Ovary (tissue), 3 donors: ENCODE data around the gene LIPG.

Experiments used
- EP300 ChIP-seq: sonication (generic); formaldehyde crosslinking; IDR thresholded peaks from one replicate; pipeline ENCODE4 v1.6.1; 2017; ENCODE audit warnings: antibody characterized with exemption
- TF ChIP-seq, protein P1 (sequence below), 3 donors: fragments of 450-650 bp in 2 of 3; fragments of 200-600 bp in 1 of 3; IDR thresholded peaks; one replicate each; pipeline versions ENCODE4 v1.5.1 to v1.8.0; 2016 to 2022; ENCODE audit warnings: antibody characterized with exemption in 3 of 3, mild to moderate bottlenecking in 1 of 3
- donor health status: DM: no; HTN: no; CAD: no.

DNA sequence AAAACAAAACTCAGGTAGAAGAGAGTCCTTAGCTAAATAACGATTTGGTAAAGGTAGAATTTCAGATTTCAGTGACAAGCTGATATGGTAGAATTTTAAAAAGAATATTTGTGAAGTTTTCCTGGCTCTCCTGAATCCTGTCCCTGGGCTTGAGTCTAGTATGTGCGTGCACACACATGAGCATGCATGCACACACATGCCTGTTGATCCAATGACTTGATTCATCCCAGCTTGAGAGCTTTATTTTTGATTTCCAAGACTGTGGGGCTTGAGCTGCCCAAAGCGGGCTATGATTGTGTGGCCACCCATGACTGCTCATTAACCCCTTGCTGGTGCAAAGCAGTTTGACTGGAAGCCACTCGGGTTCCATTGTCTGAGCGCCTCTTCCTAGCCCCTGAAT, 9.0 kb downstream of the LIPG start:
- TF ChIP-seq, protein P1, sequence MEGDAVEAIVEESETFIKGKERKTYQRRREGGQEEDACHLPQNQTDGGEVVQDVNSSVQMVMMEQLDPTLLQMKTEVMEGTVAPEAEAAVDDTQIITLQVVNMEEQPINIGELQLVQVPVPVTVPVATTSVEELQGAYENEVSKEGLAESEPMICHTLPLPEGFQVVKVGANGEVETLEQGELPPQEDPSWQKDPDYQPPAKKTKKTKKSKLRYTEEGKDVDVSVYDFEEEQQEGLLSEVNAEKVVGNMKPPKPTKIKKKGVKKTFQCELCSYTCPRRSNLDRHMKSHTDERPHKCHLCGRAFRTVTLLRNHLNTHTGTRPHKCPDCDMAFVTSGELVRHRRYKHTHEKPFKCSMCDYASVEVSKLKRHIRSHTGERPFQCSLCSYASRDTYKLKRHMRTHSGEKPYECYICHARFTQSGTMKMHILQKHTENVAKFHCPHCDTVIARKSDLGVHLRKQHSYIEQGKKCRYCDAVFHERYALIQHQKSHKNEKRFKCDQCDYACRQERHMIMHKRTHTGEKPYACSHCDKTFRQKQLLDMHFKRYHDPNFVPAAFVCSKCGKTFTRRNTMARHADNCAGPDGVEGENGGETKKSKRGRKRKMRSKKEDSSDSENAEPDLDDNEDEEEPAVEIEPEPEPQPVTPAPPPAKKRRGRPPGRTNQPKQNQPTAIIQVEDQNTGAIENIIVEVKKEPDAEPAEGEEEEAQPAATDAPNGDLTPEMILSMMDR (IDR thresholded peaks at IDR 0.05), result no peak
- no peak for TF ChIP-seq EP300
